GM19463 (cell line): ENCODE data around the gene CFAP97D2.
"Not testable (repeated sequence)": the region's sequence is repeated elsewhere in the genome, so short reads cannot be mapped to it uniquely, and the experiment has no call there.

ENCODE experiments used
- ATAC-seq: cut with Tn5 transposase; IDR thresholded peaks from one replicate; pipeline ENCODE4 v1.9.1; 2021; ENCODE audit warnings: mild to moderate bottlenecking, moderate library complexity; ENCODE audit not compliant: unreplicated experiment

CFAP97D2 gene

DNA sequence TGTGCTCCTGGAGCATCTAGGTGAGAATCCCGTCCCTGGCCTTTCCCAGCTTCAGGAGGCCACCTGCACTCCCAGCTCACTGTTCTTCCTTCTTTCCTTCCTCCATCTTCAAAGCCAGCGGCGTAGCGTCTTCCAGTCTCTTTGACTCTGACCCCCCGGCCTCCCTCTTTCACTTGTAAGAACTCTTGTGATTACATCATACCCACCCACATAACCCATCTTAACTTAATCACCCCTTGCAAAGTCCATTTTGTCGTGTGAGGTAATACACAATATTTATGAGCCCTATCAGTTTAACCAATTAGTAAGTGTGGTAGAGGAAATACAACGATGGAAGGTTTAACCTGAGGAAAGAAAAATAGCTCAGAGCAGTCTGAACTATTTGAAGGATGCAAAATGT is 51.1 kb downstream of the CFAP97D2 start:
- ATAC-seq: no peak

DNA sequence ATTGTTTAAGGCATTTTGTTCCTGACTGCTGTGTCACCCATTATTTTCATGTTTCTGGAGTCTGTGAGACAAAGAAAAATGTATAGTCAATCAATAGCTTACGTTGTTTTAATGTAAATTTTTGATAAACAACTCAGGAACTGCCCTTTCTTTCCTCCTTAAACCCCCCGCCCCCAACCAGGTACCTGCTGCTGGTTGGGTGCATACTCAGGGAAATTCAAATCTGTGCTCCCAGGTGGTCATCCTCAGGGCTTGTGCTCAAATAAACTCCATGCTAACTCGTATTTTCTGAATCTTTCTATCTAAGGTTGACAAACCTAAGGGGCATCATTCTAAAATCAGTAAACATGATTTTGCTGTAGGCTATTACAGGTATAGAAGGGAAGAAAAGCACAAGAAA is 51.5 kb downstream of the CFAP97D2 start:
- ATAC-seq: no peak

DNA sequence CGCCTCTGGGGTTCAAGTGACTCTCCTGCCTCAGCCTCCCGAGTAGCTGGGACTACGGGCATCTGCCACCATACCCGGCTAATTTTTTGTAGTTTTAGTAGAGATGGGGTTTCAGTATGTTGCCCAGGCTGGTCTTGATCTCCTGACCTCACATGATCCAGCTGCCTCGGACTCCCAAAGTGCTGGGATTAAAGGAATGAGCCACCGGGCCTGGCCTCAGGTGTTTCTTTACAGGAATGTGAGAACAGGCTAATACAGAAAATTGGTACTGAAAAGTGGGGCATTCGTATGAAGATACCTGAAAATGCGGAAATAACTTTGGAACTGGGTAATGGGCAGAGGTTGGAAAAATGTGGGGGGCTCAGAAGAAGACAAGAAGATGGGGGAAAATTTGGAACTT is 52.8 kb downstream of the CFAP97D2 start:
- ATAC-seq: no peak

DNA sequence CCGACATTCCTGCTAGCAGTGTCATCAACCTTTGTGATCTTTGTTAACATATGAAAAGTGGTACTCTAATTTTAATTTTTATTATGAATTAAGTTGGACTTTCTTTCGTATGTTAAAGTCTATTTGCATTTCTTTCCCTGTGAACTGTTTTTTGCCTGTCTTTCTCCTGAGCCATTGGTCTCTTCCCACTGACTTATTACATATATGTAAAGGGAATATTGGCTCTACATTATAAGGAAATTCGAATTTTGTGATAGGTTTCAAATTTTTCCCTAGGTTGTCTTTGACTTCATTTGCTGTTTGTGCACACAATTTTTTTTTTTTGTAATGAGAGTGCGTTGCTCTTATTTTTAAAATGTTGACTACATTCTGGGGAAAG is 55.2 kb downstream of the CFAP97D2 start:
- no peak for ATAC-seq

DNA sequence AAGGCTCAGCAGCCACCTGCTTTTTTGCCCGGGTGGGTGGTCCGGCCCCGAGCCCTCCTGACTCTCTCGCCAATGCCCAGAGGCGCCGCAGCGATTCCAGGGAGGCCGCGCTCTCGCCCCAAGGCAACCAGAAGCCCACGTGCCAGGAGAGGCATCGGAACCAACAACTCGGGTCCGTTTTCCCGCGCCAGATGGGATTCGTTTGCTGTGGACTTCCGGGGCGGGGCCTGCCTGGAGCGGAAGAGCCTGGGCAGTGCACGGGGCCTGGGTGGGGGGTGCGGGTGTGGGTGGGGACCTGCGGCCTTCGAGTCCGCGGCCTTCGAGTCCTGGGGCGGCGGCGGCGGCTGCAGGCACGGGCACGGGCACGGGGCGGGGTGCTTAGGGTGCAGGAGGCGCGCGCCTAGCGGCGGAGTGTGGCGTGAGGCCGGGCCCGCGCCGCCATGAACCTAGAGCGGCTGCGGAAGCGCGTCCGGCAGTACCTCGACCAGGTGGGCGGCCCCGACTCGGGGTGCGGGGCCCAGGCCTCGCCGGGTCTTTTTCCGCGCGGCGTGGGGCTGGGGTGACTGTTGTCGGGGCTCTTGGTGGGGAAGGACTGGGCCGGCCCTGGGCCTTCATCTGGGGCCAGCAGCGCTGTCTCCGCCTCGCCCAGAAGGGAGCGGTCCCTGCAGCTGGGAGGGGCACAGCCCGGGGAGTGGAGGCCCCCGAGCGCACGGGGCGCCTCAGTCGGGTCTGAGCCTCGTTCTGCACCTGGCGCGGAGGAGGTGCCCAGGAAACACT is 55.8 kb downstream of the CFAP97D2 start, which contains the start of gene CDC16:
Gene CDC16, plus strand, starts transcription at position 253 of the 777 bp plus-strand sequence. Its CDS starts 188 bp downstream, at position 441.
- ATAC-seq: peak; percentile 87

DNA sequence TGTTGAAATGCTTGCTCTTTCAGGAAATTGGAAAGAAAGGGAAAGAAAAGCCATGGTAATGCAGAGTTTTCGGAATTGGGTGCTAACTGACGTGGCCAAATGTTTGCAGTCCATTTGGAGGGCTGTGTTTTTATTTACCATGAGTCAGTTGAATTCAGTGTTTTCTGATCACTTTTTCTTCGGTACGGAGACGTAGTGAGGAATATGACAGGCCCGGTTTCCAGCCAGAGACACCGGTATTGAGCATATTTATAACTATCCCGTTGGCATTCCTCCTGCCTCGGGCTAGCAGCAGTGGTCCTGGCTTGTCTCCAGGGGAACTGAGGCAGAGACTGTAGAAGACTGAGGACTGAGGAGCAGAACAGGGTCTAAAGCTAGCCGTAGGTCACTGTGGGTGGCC is 56.6 kb downstream of the CFAP97D2 start:
- no peak for ATAC-seq

DNA sequence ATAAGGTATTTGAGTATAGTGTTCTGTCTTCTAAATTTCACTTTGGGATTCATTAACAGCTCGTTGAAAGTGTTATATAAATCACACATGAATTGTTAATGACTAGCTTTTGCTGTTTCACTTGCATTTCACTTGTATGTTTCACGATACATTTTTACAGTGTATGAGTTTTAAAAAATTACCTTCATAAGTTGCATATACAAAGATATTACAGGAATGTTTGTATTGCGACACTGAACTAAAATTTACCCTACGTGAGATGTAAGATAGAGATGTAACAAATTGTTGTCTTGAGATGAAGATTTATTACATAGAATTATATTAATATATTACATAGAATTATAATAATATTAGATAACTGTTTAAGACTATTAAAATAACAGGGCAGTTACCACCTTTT is 57.2 kb downstream of the CFAP97D2 start:
- ATAC-seq: no peak

DNA sequence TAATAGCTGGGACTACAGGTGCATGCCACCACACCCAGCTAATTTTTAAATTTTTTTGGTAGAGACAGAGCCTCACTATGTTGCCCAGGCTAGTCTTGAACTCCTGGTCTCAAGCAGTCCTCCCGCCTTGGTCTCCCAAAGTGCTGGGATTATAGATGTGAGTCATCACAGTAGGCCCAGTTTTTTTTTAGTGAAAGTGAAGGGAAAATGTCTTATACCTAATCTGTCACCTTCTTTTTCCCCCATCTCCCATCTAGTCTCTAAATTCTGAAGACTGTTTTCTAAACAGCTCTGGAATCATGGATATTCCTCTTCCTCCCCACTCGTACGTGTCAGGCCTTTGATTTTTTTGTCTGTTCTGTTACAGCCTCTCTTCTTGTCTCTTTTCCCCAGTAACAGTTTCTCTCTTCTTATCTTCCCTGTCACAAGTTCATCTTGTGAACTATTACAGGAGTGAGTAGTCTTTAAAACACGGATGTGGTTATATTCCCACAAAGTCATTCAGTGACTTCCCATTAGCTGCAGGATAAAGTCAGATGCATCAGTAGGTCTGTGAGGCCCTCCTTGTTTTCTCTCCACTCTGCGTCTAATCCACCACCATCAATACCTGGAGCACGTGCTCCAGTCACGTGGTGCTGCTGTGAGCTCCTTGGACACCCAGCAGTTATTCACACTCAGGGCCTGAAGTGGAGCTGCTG is 58.5 kb downstream of the CFAP97D2 start:
- ATAC-seq: no peak

DNA sequence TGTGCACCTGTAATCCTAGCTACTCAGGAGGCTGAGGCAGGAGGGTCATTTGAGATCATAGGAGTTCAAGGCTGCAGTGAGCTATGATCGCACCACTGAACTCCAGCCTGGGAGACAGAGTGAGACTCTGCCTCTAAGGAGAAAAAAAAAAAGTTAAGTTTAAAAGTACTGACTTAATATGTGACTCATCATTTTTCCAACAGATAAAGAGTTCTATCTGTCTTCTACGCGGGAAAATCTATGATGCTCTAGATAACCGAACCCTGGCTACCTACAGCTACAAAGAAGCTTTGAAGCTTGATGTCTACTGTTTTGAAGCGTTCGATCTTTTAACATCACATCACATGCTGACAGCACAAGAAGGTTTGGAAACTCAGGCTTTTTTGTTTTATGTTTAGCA is 62.9 kb downstream of the CFAP97D2 start:
- no peak for ATAC-seq

DNA sequence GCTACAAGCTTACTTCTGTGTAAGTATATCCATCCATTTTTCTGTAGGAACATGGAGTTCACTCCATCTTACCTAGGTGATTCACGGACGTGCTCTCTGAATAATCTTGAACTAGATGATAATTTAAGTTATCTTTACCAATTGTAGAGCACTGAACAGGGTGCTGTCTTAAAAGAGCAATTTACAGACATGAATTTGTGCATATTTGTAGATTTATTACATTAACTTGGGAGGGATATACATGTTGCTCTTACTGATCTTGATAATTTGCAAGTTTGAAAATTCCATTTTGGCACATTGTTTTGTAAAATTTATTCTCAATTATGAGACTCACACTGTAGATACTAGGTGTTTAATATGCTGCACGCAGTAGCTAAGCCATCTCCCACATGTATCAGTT is 64.9 kb downstream of the CFAP97D2 start:
- no peak for ATAC-seq

DNA sequence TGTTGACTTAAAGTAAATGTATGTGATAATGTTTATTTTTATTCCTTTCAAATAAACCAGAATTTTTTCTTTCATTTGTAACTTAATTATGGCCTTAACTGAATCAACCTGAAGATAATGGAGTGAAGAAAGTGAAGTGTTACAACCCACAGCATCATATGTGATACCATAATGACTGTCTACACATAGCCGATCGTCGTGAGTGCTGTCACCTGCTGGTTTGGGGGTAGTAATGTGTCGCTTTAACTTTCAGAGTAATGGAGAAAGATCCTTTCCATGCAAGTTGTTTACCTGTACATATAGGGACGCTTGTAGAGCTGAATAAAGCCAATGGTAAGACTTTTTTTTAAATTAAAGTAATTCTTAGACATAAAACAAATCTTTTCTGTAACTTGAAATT is 65.6 kb downstream of the CFAP97D2 start:
- no peak for ATAC-seq

DNA sequence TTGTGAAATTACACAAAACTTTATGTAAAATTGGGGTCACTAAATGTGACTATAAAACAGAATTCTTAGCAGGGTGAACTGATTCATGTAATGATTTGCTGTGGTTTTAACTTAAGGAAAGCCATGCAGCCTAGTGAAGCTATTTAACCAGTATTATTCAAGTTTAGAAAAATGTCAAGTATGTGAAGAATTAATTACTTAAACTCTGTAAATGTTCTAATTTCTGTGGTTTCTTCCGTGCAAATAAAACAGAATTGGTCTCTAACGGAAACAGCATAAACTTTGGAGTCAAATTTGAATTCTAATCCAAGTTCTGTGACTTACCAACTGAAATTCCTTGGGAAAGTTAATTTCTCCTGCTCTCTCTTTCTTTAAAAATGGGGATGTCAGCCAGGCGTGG is 69.0 kb downstream of the CFAP97D2 start:
- ATAC-seq: no peak

DNA sequence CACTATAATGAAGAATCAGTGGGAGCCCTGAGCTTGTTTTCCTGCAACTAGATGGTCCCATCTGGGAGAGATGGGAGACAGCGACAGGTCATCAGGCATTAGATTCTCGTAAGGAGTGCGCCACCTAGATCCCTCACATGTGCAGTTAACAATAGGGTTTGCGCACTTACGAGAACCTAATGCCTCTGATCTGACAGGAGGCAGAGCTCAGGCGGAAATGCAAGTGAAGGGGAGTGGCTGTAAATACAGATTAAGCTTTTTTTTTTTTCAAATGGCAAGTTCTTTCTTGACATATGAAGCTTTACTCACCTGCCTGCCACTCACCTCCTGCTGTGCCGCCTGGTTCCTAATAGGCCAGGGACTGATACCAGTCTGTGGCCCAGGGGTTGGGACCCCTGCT is 70.0 kb downstream of the CFAP97D2 start:
- no peak for ATAC-seq

DNA sequence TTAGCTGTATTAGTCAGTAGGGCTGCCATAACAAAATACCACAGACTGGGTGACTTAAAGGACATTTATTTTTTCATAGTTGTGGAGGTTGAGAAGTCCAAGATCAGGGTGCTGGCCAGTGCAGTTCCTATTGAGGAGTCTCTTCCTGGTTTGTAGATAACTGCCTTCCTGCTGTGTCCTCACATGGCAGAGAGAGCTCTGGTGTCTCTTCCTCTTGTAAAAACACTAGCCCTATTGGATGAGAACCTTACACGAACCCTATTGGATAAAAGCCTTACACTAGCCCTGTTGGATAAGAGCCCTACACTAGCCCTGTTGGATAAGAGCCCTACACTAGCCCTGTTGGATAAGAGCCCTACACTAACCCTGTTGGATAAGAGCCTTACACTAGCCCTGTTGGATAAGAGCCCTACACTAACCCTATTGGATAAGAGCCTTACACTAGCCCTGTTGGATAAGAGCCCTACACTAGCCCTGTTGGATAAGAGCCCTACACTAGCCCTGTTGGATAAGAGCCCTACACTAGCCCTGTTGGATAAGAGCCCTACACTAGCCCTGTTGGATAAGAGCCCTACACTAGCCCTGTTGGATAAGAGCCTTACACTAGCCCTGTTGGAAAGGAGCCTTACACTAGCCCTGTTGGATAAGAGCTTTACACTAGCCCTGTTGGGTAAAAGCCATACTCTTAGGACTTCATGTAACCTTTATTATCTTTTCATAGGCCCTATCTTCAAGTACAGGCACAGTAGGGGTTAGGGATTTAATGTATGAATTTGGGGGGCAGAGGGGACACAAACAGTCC is 72.8 kb downstream of the CFAP97D2 start:
- not testable (repeated sequence) for ATAC-seq

DNA sequence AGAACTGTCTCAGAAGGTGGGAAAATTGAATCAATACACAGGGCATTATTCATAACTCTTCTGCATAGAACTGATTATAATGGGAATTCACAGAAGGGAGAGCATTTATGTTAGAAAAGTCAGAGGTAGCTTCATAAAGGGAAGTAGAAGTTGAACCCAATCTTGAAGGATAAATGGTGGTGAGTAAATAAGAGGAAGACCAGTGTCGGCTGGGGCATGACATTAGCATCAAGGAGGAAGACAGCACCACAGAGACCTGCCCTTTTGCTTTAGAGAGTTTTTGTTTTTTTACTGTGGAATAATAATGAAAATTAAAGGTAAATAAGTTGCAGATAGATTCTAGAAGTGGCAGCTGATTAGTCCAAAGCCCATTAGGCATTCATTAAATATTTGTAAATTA is 77.5 kb downstream of the CFAP97D2 start:
- ATAC-seq: no peak

DNA sequence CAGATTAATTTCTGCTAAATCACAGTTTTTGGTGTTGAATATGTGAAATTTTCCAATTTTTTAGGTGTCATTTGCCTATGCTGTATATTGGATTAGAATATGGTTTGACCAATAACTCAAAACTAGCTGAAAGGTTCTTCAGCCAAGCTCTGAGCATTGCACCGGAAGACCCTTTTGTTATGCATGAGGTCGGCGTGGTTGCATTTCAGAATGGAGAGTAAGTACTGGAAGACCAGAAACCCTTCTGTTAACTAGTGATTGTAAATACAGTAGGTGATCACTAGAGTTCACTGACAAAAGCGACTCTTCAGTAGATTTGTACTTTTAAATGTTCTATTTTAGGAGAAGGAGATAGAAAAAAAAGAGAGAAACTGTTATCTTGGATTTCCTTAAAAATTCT is 78.0 kb downstream of the CFAP97D2 start:
- no peak for ATAC-seq

DNA sequence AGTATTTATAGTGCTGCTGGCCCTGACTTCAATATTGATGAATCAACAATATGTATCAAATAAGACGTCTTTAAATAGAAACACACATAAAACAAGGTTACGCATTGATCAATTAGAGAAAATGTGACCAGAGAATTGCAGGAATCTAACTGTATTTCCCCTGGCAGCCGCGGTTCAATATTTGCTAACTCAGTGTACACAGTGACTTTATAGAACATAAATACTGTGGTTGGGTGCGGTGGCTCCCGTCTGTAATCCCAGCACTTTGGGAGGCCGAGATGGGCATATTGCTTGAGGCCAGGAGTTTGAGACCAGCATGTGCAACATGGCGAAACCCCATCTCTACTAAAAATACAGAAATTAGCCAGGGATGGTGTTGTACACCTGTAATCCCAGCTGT is 79.5 kb downstream of the CFAP97D2 start:
- no peak for ATAC-seq

DNA sequence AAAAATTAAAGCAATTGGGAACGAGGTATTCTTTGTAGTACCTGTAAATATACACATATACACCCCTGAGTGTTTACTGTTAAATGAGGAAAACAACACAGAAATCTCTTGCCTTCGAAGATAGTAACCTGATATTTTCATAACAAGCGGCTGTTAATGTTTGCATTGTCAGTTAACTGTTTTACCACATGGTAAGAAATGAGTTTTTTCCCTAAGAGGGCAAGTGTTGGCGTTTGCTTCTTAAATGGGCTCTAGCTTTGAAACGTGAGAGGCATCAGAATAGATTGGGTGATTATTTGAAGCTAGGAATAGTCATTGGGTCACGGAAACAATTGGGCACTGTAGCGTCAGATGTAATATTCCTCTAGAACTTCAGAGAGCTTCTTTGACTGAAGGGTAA is 80.3 kb downstream of the CFAP97D2 start:
- ATAC-seq: no peak

DNA sequence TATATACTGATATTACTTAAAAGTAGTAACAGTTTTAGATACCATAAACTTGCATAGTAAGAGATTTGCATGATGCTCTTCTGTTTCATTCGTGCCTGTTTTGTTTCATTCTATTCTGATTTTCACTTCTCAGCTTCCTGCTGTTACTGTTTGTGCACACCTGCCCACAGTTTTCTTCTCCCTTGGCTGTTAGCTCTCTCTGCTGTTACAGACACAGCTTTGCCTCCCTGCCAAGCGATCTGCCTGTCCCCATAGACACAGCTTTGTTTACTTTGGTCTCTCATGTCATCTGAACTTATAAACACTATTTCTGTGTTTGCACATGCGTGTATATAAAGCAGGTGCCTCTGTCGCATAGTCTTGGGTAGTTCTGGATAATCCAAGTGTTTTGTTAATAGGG is 80.9 kb downstream of the CFAP97D2 start:
- no peak for ATAC-seq

DNA sequence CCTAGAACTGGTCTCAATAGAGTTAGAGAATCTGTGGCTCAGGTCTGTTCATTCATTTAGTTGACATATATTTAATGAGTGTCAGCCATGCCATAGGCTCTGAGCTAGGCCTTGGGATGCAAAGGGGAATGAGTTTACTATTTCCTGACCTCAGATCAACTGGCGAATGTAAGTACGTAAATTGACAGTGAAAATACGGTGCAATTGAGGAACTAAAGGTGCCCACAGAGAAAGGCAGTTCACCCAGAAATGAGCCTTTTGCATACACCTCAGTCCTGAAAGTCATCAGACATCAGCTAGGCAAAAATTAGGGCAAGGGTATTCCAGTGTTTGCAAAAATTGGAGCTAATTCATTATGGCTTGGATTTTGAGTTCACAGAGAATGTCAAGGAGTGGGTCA is 81.8 kb downstream of the CFAP97D2 start:
- no peak for ATAC-seq

DNA sequence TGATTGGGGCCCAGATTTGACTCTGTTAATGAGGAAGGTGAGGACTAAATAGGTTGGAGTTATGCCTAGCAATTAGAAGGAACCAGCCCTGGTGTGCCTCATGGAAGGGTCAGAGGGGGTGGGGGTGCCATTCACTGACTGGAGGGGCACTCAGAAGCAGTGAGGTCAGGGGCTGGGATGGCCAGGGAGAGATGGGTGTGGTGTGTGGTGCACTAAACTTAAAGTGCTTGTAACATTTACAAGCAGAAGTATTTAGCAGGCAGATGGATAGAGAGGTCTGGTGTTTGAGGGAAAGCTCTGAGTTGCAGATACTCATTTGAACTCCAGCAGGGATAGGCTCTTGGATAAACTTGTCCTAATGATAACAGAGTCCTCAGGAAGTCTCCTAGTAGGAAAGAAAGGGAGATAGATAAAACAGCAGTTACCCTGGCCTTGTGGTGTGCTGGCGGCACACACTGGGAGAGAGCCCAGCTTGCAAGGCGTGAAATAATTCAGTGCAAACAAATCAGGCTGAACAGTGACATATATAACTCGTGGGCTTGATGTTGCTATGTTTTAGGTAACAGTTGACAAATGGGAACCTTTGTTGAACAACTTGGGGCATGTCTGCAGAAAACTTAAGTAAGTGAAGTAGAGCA is 82.4 kb downstream of the CFAP97D2 start:
- ATAC-seq: no peak
